WI38 (cell line): Measurements from ENCODE around the gene SPATA4.

ENCODE experiments used
- H3K4me3 ChIP-seq: 2 replicates; pipeline ENCODE4 v1.5.1; 2011; ENCODE audit warnings: low read depth, mild to moderate bottlenecking, control low read depth, low read length
- CTCF ChIP-seq: IDR thresholded peaks from 2 replicates; pipeline ENCODE4 v1.5.1; 2012; ENCODE audit warnings: low read depth, mild to moderate bottlenecking, control low read depth, low read length

The SPATA4 gene

GRCh38 chr4:176156656-176157055, 38.7 kb downstream of the SPATA4 start:
- H3K4me3 ChIP-seq: no peak overlapping the region
- no peak for TF ChIP-seq CTCF

- no peak overlapping the region for H3K4me3 ChIP-seq
- TF ChIP-seq CTCF: no peak
These were observed 42.3 kb downstream of the SPATA4 start for GRCh38 chr4:176153124-176153523.

- no peak overlapping the region for H3K4me3 ChIP-seq
- TF ChIP-seq CTCF: no peak
These were observed 44.7 kb downstream of the SPATA4 start for GRCh38 chr4:176150704-176151103.

- no peak overlapping the region for H3K4me3 ChIP-seq
- no peak for TF ChIP-seq CTCF
These were observed 45.1 kb downstream of the SPATA4 start for GRCh38 chr4:176150356-176150682.

GRCh38 chr4:176149680-176150355, 45.6 kb downstream of the SPATA4 start:
- TF ChIP-seq CTCF: no peak
- no peak overlapping the region for H3K4me3 ChIP-seq

GRCh38 chr4:176142253-176142652, 53.1 kb downstream of the SPATA4 start:
- H3K4me3 ChIP-seq: no peak overlapping the region
- TF ChIP-seq CTCF: no peak

- no peak for TF ChIP-seq CTCF
These were observed 55.9 kb downstream of the SPATA4 start for GRCh38 chr4:176139518-176139917.

More at GRCh38 chr4:176139518-176139917, 55.9 kb downstream of the SPATA4 start:
- H3K4me3 ChIP-seq: no peak overlapping the region
